T47D (cell line): ENCODE measurements around the gene TARDBP.
A peak's percentile ranks its signal among the peaks of the same experiment; 100 is the strongest.

Experiments
- DNase-seq, 2 experiments: peaks; one replicate each; pipeline versions ENCODE4 v3.0.0 to v3.0.0-alpha.2; 2011 to 2012; ENCODE audit warnings: low read depth in 1 of 2, low spot score in 1 of 2
- JUND ChIP-seq: IDR thresholded peaks from 2 replicates; pipeline ENCODE4 v1.6.1; 2012; ENCODE audit warnings: low read depth
- in situ Hi-C: cut with HindIII; loops from 2 replicates; pipeline ENCODE4 v1.10.0; 2016; ENCODE audit warnings: low sequenced_read_pairs, low pct_unique_long_range_greater_than_20kb

TARDBP gene

GRCh38 chr1:11012260-11013159, at the start of gene TARDBP:
TARDBP (plus strand) TSS chr1:11012654; CDS start chr1:11013728, 1,074 bp downstream.
- peak; percentile 86 to 92 for DNase-seq
- TF ChIP-seq JUND, result no peak
- in situ Hi-C loops, result no loop called here

GRCh38 chr1:10965546-10966226, 46.8 kb upstream of the TARDBP start:
- in situ Hi-C loops, result no loop called here
- no peak for DNase-seq
- TF ChIP-seq JUND, result no peak

GRCh38 chr1:10967090-10967489, 45.4 kb upstream of the TARDBP start:
- no peak for DNase-seq
- TF ChIP-seq JUND, result no peak
- in situ Hi-C loops, result no loop called here

- TF ChIP-seq JUND, result no peak
- DNase-seq, result peak in 1 of 2 experiments; percentile 16
- in situ Hi-C loops, result no loop called here
Measured at GRCh38 chr1:10968411-10968826, 44.0 kb upstream of the TARDBP start.

- in situ Hi-C loops, result no loop called here
- TF ChIP-seq JUND, result no peak
- DNase-seq, result no peak
Measured at GRCh38 chr1:10969267-10969970, 43.0 kb upstream of the TARDBP start.

- in situ Hi-C loops, result no loop called here
- no peak for TF ChIP-seq JUND
Measured at GRCh38 chr1:10969971-10970332, 42.5 kb upstream of the TARDBP start.

GRCh38 chr1:10973552-10973951, 38.9 kb upstream of the TARDBP start:
- in situ Hi-C loops, result no loop called here

More at GRCh38 chr1:10969971-10970332, 42.5 kb upstream of the TARDBP start:
- no peak for DNase-seq

GRCh38 chr1:10973956-10974881, 38.2 kb upstream of the TARDBP start:
- in situ Hi-C loops, result no loop called here
- no peak for TF ChIP-seq JUND
- no peak for DNase-seq

More at GRCh38 chr1:10973552-10973951, 38.9 kb upstream of the TARDBP start:
- TF ChIP-seq JUND, result no peak
- no peak for DNase-seq

- DNase-seq, result peak; percentile 31 to 44
- TF ChIP-seq JUND, result no peak
- in situ Hi-C loops, result no loop called here
Measured at GRCh38 chr1:10975567-10976326, 36.7 kb upstream of the TARDBP start.

- no peak for TF ChIP-seq JUND
- DNase-seq, result no peak
- in situ Hi-C loops, result no loop called here
Measured at GRCh38 chr1:10978719-10979118, 33.7 kb upstream of the TARDBP start.

- TF ChIP-seq JUND, result no peak
- DNase-seq, result no peak
- in situ Hi-C loops, result no loop called here
Measured at GRCh38 chr1:10979483-10979920, 33.0 kb upstream of the TARDBP start.
